Activated T-helper 1 cell treated with anti-CD3 and anti-CD28 coated beads, Interleukin-12 subunit alpha, Interleukin-12 subunit beta, Interleukin-2, Interleukin-4 antibody, amounts not matched to agents 30 ng/mL and 10 ng/mL and 1 ng/mL, durations not matched to agents 14 hours and 24 hours and 36 hours (primary cell): Measurements from ENCODE around the gene OSCAR. TPM values are rescaled to one million over a fixed set of nuclear protein-coding genes. Genes with fewer than 3 reads are reported as not detected.

Source experiments
- DNase-seq: peaks from one replicate; pipeline ENCODE4 v3.0.0; 2021; ENCODE audit warnings: low spot score
- H3K27ac Mint-ChIP-seq: one replicate; pipeline ENCODE4 v1.8.0; 2021; ENCODE audit warnings: mild to moderate bottlenecking, mixed read lengths
- H3K27me3 Mint-ChIP-seq: one replicate; pipeline ENCODE4 v1.8.0; 2022; ENCODE audit warnings: mild to moderate bottlenecking, moderate library complexity, mixed read lengths; ENCODE audit not compliant: insufficient read depth
- H3K36me3 Mint-ChIP-seq: one replicate; pipeline ENCODE4 v1.8.0; 2021; ENCODE audit warnings: low read depth, mixed read lengths
- H3K4me1 Mint-ChIP-seq: one replicate; pipeline ENCODE4 v1.8.0; 2021; ENCODE audit warnings: low read depth, mixed read lengths
- H3K4me3 Mint-ChIP-seq: one replicate; pipeline ENCODE4 v1.8.0; 2021; ENCODE audit warnings: mild to moderate bottlenecking, moderate library complexity, mixed read lengths
- H3K9me3 Mint-ChIP-seq: one replicate; pipeline ENCODE4 v1.8.0; 2021; ENCODE audit warnings: mixed read lengths
- intact Hi-C: fragments of 100-400 bp; cut with micrococcal nuclease; formaldehyde crosslinking; loops from one replicate; pipeline ENCODE4 v1.15.1; 2024
- total RNA-seq: library from RNA; stranded (reverse); gene quantifications from 2 replicates; pipeline ENCODE4 v1.2.3, GENCODE V29; 2022

OSCAR gene
- total RNA-seq, 1 donor from 2014 or later: not detected

DNA sequence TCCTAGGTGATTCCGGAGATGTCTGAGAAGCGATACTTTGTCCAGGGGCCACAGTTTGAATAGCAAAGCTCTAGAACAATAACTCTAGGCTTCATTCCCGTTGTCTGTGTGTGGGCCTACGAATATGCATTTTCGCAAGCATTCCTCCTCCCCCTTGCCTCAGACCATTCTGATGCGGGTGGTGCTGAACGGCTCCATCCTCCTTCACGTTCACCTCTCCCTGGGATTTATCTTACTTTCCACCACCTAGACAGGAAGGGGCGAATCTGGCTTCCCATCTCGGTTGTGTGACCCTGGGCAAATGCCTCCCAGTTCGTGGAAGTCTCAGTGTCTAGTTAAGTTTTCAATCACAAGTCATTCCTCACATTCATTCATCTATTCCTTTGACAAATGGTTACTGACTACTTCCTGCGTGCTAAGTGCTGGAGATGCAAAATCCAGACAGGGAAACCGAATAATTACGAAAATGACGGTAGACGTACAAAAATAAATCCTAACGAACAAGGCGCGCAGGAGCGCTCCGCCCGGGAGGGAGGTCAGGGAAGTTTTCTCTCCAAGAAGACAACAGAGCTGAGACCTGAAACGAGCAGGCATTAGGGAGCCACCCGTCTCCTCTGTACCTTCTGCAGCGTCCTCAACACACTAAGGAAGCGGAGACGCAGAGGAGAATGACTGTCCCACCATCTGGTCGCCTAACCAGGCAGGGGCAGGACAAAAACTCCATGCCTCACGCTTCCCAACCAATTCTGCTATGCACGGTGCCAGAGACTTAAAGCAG, 35.7 kb upstream of the OSCAR start:
- intact Hi-C loops: loop anchor here (2.0 to 10.0 kb wide), 3 partner anchors 705 to 1519 kb away; partner anchors contain the start of genes U2AF2 and ZNF761

DNA sequence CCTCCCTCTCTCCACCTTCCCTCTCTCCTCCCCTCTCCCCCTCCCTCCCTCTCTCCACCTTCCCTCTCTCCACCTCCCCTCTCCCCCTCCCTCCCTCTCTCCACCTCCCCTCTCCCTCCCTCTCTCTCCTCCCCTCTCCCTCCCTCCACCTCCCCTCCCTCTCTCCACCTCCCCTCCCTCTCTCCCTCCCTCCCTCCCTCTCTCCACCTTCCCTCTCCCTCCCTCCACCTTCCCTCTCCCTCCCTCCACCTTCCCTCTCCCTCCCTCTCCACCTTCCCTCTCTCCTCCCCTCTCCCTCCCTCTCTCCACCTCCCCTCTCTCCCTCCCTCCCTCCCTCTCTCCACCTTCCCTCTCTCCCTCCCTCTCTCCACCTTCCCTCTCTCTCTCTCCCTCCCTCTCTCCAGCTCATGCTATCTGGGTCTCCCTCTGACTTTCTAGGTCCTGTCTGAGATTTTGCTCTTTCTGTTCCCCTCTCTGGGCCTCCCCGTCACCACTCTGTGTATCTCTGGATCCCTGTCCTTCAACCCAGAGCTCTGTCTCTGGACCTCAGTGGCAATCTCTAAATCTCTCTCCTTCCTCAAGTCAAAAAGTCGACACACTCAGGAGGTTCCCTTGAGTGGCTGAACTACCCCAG, 33.5 kb upstream of the OSCAR start:
- peaks cover 1% of the 10 kb centered on the region for H3K36me3 Mint-ChIP-seq
- no peak for DNase-seq
- H3K27ac Mint-ChIP-seq: no peak overlapping the region
- H3K4me1 Mint-ChIP-seq: peaks cover 19% of the 10 kb centered on the region
- H3K4me3 Mint-ChIP-seq: no peak overlapping the region
- intact Hi-C loops: loop anchor here (10.0 kb wide), 1 partner anchor 1521 kb away; the partner anchor contains the start of gene U2AF2
- H3K27me3 Mint-ChIP-seq: no peaks in the 10 kb centered on the region
- H3K9me3 Mint-ChIP-seq: no peaks in the 10 kb centered on the region

More for the DNA sequence above, 35.7 kb upstream of the OSCAR start:
- no peak for DNase-seq
- Mint-ChIP-seq H3K4me3 (peak overlapping the region; percentile 88), H3K27ac (peak overlapping the region; percentile 78), H3K36me3 (peaks cover 6% of the 10 kb centered on the region), H3K27me3 (no peaks in the 10 kb centered on the region), H3K4me1 (peaks cover 33% of the 10 kb centered on the region), H3K9me3 (no peaks in the 10 kb centered on the region)

DNA sequence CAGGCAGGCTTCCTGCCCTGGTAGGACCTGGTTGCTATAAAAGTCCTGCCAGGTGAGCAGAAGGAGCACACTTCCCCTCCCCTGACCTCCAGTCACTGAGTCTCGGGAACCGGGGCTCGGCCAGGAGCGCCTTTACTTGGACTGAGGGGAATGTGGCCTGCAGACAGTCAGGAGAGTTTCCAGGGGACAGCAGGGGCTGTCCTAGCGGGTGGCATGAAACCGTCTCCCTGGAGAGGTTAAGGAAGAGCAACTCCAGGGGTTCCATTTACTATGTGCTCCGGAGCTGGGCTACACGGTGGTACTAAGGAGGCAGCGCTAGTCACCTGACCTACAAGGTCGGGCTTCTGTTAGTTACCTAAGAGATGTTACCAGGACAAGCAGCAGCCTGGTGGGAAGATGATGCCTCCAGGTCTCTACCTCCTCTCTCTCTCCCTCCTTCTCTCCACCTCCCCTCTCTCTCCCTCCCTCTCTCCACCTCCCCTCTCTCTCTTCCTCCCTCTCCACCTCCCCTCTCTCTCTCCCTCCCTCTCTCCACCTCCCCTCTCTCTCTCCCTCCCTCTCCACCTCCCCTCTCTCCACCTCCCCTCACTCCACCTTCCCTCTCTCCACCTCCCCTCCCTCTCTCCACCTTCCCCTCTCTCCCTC, 32.8 kb upstream of the OSCAR start:
- intact Hi-C loops: loop anchor here (10.0 kb wide), 1 partner anchor 1521 kb away; the partner anchor contains the start of gene U2AF2
- H3K36me3 Mint-ChIP-seq: no peaks in the 10 kb centered on the region
- no peak overlapping the region for H3K27ac Mint-ChIP-seq
- no peak overlapping the region for H3K4me3 Mint-ChIP-seq
- peaks cover 13% of the 10 kb centered on the region for H3K4me1 Mint-ChIP-seq
- DNase-seq: no peak
- H3K27me3 Mint-ChIP-seq: no peaks in the 10 kb centered on the region
- no peaks in the 10 kb centered on the region for H3K9me3 Mint-ChIP-seq

DNA sequence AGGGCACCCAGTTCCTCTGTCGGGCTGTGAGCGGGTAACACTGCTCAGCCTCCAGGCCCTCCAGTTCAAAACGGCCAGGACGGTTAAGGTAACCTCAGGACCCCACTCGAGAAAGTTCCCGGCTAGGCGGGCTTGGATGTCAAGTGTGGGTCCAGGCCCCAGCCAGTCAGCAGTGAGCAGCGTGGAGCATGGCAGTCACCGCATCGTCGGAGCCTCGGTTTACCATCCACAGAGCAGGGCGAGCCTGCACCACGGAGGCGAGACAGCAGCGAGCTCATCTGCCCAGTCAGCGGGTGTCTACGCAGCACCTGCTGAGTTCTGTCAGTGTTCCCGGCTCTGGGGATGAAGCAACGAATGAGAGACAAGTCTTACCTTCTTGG, 29.0 kb upstream of the OSCAR start:
- Mint-ChIP-seq H3K36me3 (peaks cover 9% of the 10 kb centered on the region), H3K9me3 (no peaks in the 10 kb centered on the region), H3K27me3 (no peaks in the 10 kb centered on the region), H3K4me1 (no peaks in the 10 kb centered on the region), H3K4me3 (no peak overlapping the region), H3K27ac (no peak overlapping the region)
- intact Hi-C loops: no loop called here
- DNase-seq: no peak

DNA sequence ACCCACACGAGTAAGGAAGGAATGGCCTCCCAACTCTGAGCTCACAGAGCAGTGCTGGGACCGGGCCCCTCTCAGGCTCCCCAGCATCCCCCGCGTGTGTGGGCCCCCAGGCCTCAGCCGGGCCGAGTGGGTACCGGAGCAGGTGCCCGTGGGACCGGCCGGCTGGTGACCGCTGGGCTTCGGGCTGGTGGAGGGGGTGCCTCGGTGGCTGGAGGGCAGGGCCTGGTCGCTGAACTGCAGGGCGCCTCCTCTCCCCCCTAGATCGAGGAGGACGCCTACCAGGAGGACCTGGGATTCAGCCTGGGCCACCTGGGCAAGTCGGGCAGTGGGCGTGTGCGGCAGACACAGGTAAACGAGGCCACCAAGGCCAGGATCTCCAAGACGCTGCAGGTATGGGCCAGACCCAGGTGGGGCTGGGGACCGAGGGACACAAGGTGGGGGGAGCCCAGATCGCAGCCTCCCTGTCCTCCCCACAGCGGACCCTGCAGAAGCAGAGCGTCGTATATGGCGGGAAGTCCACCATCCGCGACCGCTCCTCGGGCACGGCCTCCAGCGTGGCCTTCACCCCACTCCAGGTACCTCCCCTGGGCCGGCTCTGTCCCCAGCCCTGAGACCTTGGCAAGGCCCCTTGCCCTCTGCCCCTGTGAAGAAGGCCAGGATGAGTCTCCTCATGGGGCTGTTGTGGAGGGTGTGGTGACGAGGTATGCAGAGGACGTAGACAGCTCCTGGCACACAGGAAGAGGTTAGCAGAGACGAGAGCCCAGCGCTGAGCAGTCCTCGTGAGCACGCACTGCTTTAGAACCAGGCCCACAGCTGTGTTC, 28.4 kb upstream of the OSCAR start:
- peaks cover 9% of the 10 kb centered on the region for H3K36me3 Mint-ChIP-seq
- no peaks in the 10 kb centered on the region for H3K27me3 Mint-ChIP-seq
- DNase-seq: no peak
- intact Hi-C loops: no loop called here
- no peak overlapping the region for H3K4me3 Mint-ChIP-seq
- H3K4me1 Mint-ChIP-seq: no peaks in the 10 kb centered on the region
- H3K27ac Mint-ChIP-seq: no peak overlapping the region
- no peaks in the 10 kb centered on the region for H3K9me3 Mint-ChIP-seq

DNA sequence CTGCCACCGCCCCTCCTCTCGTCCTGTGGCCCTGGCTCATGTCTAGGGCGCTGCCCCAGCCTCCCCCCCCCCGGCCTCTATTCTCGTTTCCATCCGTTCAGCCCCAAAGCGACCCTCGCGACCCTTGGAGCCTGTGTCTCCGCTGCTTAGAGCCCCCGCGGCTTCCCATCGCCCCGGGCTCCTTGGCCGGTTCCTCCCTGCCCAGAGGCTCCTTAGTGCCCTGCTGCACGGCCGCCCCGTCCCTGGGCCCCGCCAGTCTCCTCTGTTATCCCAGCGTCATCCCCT, 27.8 kb upstream of the OSCAR start:
- no peak for DNase-seq
- Mint-ChIP-seq H3K4me3 (no peak overlapping the region), H3K4me1 (no peaks in the 10 kb centered on the region), H3K36me3 (peaks cover 9% of the 10 kb centered on the region), H3K9me3 (no peaks in the 10 kb centered on the region), H3K27ac (no peak overlapping the region), H3K27me3 (no peaks in the 10 kb centered on the region)
- intact Hi-C loops: no loop called here

DNA sequence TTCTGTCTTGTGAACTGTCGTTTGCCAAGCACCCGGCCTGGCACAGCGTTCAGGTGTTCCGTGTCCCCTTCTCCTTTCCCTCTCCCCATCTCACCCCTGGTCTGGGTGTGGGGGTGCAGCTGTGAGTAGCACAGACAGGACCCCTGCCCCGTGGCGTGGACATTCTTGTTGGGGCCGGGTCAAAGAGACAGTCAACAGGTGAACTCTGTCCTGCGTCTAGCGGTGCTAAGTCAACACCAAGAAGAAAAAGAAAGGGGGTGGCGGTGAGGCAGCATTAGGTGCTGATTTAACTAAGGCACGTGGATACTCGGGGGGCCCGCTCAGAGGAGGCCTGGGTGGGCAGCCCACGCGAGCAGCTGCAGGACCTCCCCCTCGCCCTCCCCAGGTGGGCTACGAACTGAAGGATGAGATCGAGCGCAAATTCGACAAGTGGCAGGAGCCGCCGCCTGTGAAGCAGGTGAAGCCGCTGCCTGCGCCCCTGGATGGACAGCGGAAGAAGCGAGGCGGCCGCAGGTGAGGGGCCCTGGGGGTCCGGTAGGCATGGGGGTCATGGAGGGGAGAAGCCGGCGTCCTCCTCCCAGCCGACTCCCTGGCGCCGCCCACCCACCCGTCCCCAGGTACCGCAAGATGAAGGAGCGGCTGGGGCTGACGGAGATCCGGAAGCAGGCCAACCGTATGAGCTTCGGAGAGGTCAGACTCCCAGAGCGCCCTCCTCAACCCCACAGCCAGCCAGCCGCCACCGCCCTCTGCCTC, 27.3 kb upstream of the OSCAR start:
- Mint-ChIP-seq H3K4me3 (no peak overlapping the region), H3K9me3 (no peaks in the 10 kb centered on the region), H3K27me3 (no peaks in the 10 kb centered on the region), H3K27ac (no peak overlapping the region), H3K4me1 (no peaks in the 10 kb centered on the region), H3K36me3 (peaks cover 9% of the 10 kb centered on the region)
- intact Hi-C loops: no loop called here
- DNase-seq: no peak

DNA sequence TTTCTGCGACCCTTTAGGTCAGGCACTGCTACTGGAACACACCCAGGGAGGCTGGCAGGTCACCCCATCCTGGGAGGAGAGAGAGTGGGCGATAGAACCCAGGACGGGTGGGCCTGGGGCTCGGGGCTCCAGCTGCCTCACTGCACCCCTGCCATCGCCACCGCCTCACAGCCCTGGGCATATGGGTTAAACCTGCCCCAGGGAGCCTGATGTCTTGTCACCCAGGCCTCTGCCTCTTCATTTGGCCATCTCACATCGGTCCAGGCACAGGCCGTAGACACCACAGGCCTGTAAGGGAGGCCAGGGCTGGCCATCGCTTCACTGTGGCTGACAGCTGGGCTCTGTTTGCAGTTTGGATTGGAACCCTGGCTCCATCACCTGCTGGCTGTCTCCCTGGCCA, 25.1 kb upstream of the OSCAR start:
- Mint-ChIP-seq H3K27me3 (no peaks in the 10 kb centered on the region), H3K9me3 (no peaks in the 10 kb centered on the region), H3K4me1 (no peaks in the 10 kb centered on the region), H3K36me3 (peaks cover 20% of the 10 kb centered on the region), H3K27ac (no peak overlapping the region), H3K4me3 (no peak overlapping the region)
- intact Hi-C loops: no loop called here
- no peak for DNase-seq

DNA sequence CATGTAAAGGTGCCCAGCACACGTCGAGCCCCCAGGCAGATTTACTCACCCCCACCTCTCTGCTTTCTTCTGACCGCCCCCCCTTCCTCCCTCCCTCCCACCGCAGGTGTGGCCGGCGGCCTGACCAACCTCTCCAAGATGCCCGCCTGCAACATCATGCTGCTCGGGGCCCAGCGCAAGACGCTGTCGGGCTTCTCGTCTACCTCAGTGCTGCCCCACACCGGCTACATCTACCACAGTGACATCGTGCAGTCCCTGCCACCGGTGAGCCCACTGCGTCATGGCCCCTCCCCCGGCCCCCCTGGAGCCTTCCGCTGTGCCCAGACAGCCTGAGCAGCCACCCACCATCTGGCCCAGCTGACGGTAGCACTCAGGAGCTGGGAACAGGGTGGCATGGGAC, 23.8 kb upstream of the OSCAR start:
- intact Hi-C loops: no loop called here
- no peaks in the 10 kb centered on the region for H3K27me3 Mint-ChIP-seq
- H3K27ac Mint-ChIP-seq: no peak overlapping the region
- peaks cover 22% of the 10 kb centered on the region for H3K36me3 Mint-ChIP-seq
- H3K9me3 Mint-ChIP-seq: no peaks in the 10 kb centered on the region
- H3K4me1 Mint-ChIP-seq: no peaks in the 10 kb centered on the region
- H3K4me3 Mint-ChIP-seq: no peak overlapping the region
- no peak for DNase-seq

DNA sequence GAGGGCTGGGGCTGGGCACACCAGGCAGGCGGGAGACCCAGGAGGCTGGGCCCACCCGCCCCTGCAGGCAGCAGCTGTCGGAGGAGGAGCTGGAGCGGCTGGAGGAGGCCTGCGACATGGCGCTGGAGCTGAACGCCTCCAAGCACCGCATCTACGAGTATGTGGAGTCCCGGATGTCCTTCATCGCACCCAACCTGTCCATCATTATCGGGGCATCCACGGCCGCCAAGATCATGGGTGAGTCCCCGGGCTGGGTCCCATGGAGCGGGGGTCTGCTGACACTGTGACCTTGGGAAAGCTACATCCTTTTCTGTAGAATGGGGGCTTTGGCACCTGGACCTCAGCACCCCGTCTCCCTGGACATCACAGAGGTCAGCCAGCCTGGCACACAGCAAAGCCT, 23.1 kb upstream of the OSCAR start:
- Mint-ChIP-seq H3K9me3 (no peaks in the 10 kb centered on the region), H3K4me1 (no peaks in the 10 kb centered on the region), H3K27ac (no peak overlapping the region), H3K27me3 (no peaks in the 10 kb centered on the region), H3K4me3 (no peak overlapping the region), H3K36me3 (peaks cover 22% of the 10 kb centered on the region)
- no peak for DNase-seq
- intact Hi-C loops: no loop called here

DNA sequence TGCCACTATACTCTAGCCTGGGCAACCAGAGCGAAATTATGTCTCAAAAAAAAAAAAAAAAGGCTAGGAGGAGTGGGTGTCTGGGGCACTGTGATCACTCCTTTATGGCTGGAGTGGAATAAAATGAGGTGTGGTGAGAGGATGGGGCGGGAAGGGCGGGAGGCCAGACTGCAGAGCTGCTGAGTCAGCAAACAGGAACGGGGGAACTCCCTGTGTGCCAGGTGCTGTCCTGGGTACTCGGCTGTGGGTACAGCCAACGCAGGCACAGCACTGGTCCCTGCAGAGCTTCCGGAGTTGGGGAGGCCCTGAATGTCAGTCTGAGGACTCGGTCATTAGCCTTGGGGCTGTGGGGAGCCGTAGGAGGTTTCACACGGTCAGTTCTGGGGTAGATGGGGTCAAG, 20.7 kb upstream of the OSCAR start:
- DNase-seq: no peak
- Mint-ChIP-seq H3K9me3 (no peaks in the 10 kb centered on the region), H3K27ac (no peak overlapping the region), H3K4me3 (no peak overlapping the region), H3K36me3 (peaks cover 13% of the 10 kb centered on the region), H3K27me3 (no peaks in the 10 kb centered on the region), H3K4me1 (peaks cover 10% of the 10 kb centered on the region)
- intact Hi-C loops: no loop called here
